ENCODE measurements around the gene MELK. TPM values are rescaled to one million over a fixed set of nuclear protein-coding genes. Genes with fewer than 3 reads are reported as not detected.
A peak's percentile ranks its signal among the peaks of the same experiment; 100 is the strongest.
"Not testable (repeated sequence)": the region's sequence is repeated elsewhere in the genome, so short reads cannot be mapped to it uniquely, and the experiment has no call there.

MELK gene
- total RNA-seq, 1 donor from 2014 or later, result 11.0 TPM

DNA sequence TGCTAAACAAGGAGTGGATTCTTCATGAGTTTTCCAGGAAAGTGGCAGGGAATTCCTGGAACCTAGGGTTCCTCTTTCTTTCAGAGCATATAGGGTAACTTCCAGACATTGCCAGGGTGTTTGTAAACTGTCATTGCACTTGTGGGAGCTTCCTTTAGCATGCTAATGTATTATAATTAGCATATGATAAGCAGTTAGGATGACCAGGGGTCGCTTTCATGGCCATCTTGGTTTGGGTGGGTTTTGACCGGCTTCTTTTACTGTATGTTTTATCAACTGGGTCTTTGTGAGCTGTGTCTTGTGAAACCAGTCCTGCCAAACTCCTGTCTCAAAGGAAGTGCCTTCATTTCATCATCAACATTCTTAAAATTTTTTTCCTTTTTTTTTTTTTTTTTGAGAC is 11.9 kb upstream of the MELK start:
- Mint-ChIP-seq H3K4me3 (ENCODE audit: unreplicated experiment) (no peak overlapping the region), H3K36me3 (ENCODE audit: unreplicated experiment) (no peaks in the 10 kb centered on the region), H3K4me1 (ENCODE audit: unreplicated experiment) (peaks cover 3% of the 10 kb centered on the region), H3K27me3 (ENCODE audit: unreplicated experiment) (no peaks in the 10 kb centered on the region), H3K27ac (ENCODE audit: unreplicated experiment) (no peak overlapping the region), H3K9me3 (ENCODE audit: unreplicated experiment) (no peaks in the 10 kb centered on the region)
- DNase-seq (ENCODE audit: extremely low spot score, unreplicated experiment), result no peak
- TF ChIP-seq, protein P1, sequence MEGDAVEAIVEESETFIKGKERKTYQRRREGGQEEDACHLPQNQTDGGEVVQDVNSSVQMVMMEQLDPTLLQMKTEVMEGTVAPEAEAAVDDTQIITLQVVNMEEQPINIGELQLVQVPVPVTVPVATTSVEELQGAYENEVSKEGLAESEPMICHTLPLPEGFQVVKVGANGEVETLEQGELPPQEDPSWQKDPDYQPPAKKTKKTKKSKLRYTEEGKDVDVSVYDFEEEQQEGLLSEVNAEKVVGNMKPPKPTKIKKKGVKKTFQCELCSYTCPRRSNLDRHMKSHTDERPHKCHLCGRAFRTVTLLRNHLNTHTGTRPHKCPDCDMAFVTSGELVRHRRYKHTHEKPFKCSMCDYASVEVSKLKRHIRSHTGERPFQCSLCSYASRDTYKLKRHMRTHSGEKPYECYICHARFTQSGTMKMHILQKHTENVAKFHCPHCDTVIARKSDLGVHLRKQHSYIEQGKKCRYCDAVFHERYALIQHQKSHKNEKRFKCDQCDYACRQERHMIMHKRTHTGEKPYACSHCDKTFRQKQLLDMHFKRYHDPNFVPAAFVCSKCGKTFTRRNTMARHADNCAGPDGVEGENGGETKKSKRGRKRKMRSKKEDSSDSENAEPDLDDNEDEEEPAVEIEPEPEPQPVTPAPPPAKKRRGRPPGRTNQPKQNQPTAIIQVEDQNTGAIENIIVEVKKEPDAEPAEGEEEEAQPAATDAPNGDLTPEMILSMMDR (IDR thresholded peaks at IDR 0.05), result no peak

DNA sequence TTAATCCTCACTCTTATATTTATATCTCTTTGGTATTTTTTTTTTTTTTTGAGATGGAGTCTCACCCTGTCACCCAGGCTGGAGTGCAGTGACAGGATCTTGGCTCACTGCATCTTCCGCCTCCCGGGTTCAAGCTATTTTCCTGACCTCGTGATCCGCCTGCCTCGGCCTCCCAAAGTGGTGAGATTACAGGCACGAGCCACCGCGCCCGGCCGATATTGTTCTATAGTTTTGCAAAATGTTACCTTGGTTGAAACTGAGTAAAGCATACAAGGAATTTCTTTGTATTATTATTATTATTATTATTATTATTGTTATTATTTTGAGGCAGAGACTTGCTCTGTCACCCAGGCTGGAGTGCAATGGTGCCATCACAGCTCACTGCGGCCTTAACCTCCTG is 9.9 kb upstream of the MELK start:
- not testable (repeated sequence) for H3K36me3 Mint-ChIP-seq (ENCODE audit: unreplicated experiment); DNase-seq (ENCODE audit: extremely low spot score, unreplicated experiment); H3K27ac Mint-ChIP-seq (ENCODE audit: unreplicated experiment); H3K9me3 Mint-ChIP-seq (ENCODE audit: unreplicated experiment); H3K27me3 Mint-ChIP-seq (ENCODE audit: unreplicated experiment); H3K4me3 Mint-ChIP-seq (ENCODE audit: unreplicated experiment)
- H3K4me1 Mint-ChIP-seq (ENCODE audit: unreplicated experiment), result peaks cover 13% of the 10 kb centered on the region

DNA sequence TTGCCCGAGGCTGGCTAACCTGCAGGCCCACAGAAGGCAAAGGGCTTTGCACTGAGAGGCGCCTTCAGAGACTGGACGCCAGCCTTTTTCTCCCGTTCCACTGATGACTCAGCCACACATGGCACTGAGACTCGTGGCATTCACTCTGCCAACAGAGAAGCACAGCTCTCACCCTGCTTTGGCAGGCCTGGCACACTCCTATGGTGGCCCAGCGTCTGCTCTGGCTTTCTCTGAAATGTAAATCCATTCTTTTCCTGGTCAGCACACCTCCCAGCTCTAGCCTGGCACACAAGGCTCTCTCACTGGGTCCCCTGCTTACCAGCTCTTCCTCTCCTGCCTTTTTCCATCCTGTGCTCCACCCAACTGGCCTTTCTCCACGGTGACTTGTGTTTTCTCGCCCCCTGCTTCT is 5.9 kb upstream of the MELK start:
- no peak overlapping the region for H3K4me3 Mint-ChIP-seq (ENCODE audit: unreplicated experiment)
- H3K4me1 Mint-ChIP-seq (ENCODE audit: unreplicated experiment), result peaks cover 11% of the 10 kb centered on the region
- no peaks in the 10 kb centered on the region for H3K9me3 Mint-ChIP-seq (ENCODE audit: unreplicated experiment)
- TF ChIP-seq, protein P1 (IDR thresholded peaks at IDR 0.05), result no peak
- peak overlapping the region; percentile 87 for H3K27ac Mint-ChIP-seq (ENCODE audit: unreplicated experiment)
- no peaks in the 10 kb centered on the region for H3K27me3 Mint-ChIP-seq (ENCODE audit: unreplicated experiment)
- H3K36me3 Mint-ChIP-seq (ENCODE audit: unreplicated experiment), result no peaks in the 10 kb centered on the region
- no peak for DNase-seq (ENCODE audit: extremely low spot score, unreplicated experiment)

DNA sequence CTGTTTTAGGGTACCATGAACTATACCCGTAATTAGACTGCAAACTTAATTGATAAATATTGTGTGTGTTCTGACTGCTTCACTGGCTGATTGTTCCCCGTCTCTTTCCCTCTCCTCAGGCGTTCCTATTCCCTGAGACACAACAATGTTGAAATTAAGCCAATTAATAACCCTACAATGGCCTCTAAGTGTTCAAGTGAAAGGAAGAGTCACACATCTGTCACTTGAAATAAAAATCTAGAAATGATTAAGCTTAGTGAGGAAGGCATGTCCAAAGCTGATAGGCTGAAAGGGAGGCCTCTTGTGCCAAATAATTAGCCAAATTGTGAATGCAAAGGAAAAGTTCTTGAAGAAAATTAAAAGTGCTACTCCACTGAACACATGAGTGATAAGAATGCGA is 4.0 kb upstream of the MELK start:
- H3K9me3 Mint-ChIP-seq (ENCODE audit: unreplicated experiment); DNase-seq (ENCODE audit: extremely low spot score, unreplicated experiment); H3K27me3 Mint-ChIP-seq (ENCODE audit: unreplicated experiment); H3K4me3 Mint-ChIP-seq (ENCODE audit: unreplicated experiment); H3K27ac Mint-ChIP-seq (ENCODE audit: unreplicated experiment); H3K36me3 Mint-ChIP-seq (ENCODE audit: unreplicated experiment): not testable (repeated sequence)
- H3K4me1 Mint-ChIP-seq (ENCODE audit: unreplicated experiment), result peaks cover 16% of the 10 kb centered on the region

DNA sequence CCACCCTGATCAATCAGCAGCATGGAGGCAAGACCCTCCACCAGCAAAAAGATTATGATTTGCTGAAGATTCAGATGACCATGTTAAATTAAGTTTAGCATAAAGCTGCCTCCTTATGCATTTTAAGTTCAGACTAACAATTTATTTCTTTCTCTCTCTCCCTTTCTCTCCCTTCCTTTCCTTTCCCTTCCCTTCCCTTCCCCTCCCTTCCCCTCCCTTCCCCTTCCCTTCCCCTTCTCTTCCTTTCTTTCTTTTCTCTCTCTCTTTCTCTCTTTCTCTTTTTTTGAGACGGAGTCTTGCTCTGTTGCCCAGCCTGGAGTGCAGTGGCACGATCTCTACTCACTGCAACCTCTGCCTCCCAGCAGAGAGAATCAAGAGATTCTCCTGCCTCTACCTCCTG is 1.4 kb upstream of the MELK start:
- TF ChIP-seq, protein P1 (IDR thresholded peaks at IDR 0.05), result no peak

DNA sequence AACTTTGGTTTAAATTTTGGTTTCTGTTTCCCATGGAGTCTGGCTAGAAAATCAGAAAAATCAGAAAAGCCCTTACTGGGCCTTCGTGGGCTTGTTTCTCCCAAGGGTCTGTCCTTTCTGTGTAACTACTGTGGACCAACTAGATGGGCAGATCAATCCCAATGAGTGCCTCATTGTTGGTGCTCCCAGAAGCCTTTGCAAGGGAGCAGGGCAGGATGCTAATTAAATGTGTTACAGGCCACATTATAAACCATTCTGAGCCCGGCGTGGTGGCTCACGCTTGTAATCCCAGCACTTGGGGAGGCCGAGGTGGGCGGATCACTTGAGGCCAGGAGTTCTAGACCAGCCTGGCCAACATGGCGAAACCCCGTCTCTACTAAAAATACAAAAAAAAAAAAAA is 1.4 kb downstream of the MELK start:
- DNase-seq (ENCODE audit: extremely low spot score, unreplicated experiment); H3K9me3 Mint-ChIP-seq (ENCODE audit: unreplicated experiment); H3K36me3 Mint-ChIP-seq (ENCODE audit: unreplicated experiment); H3K27me3 Mint-ChIP-seq (ENCODE audit: unreplicated experiment): not testable (repeated sequence)
- Mint-ChIP-seq H3K4me1 (ENCODE audit: unreplicated experiment) (peaks cover 23% of the 10 kb centered on the region), H3K4me3 (ENCODE audit: unreplicated experiment) (peak overlapping the region; percentile 88), H3K27ac (ENCODE audit: unreplicated experiment) (peak overlapping the region; percentile 91)

More for the DNA sequence above, 1.4 kb upstream of the MELK start:
- Mint-ChIP-seq H3K27ac (ENCODE audit: unreplicated experiment) (no peak overlapping the region), H3K36me3 (ENCODE audit: unreplicated experiment) (no peaks in the 10 kb centered on the region), H3K9me3 (ENCODE audit: unreplicated experiment) (no peaks in the 10 kb centered on the region), H3K27me3 (ENCODE audit: unreplicated experiment) (no peaks in the 10 kb centered on the region), H3K4me1 (ENCODE audit: unreplicated experiment) (peaks cover 33% of the 10 kb centered on the region), H3K4me3 (ENCODE audit: unreplicated experiment) (peak overlapping the region; percentile 26)
- DNase-seq (ENCODE audit: extremely low spot score, unreplicated experiment), result no peak

DNA sequence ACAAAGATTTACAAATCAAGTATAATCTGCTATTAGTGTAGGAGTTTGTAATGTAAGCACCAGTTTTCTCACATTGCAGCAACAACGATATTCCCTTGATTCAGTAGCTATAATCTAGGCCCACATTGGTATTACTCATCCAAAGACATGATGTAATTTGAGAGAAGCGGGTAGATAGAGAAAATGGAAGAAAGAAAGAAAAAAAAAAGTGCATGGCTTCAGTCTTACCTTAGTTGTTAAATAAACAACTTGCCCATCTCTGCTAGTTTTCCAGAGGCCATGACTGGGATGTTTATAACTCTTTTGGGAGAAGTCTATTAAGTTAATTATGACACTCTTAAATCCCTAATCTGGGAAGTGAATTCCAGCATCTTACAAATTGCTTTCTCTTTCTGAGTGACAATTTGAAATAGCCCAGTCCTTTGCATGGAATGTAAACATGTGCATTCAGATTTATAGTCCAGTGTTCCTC is 2.8 kb downstream of the MELK start:
- peaks cover 23% of the 10 kb centered on the region for H3K4me1 Mint-ChIP-seq (ENCODE audit: unreplicated experiment)
- H3K4me3 Mint-ChIP-seq (ENCODE audit: unreplicated experiment), result peak overlapping the region; percentile 49
- H3K36me3 Mint-ChIP-seq (ENCODE audit: unreplicated experiment), result no peaks in the 10 kb centered on the region
- DNase-seq (ENCODE audit: extremely low spot score, unreplicated experiment), result no peak
- TF ChIP-seq, protein P1 (IDR thresholded peaks at IDR 0.05), result no peak
- no peaks in the 10 kb centered on the region for H3K9me3 Mint-ChIP-seq (ENCODE audit: unreplicated experiment)
- peak overlapping the region; percentile 92 for H3K27ac Mint-ChIP-seq (ENCODE audit: unreplicated experiment)
- no peaks in the 10 kb centered on the region for H3K27me3 Mint-ChIP-seq (ENCODE audit: unreplicated experiment)
